Smooth muscle cell (in vitro differentiated cells): ENCODE measurements around the gene ARHGAP45. TPM values are rescaled to one million over a fixed set of nuclear protein-coding genes. Genes with fewer than 3 reads are reported as not detected.

Experiments used
- DNase-seq: peaks from one replicate; lab custom pipeline; 2025; ENCODE audit not compliant: unreplicated experiment; lab: John Stamatoyannopoulos, UW
- H2AFZ ChIP-seq: fragments of 200-600 bp; sonication (generic); 2 replicates; pipeline ENCODE4 v1.6.0; 2016; ENCODE audit warnings: antibody characterized with exemption, low read depth, mild to moderate bottlenecking
- H3F3A ChIP-seq: fragments of 200-600 bp; sonication (generic); 2 replicates; pipeline ENCODE4 v1.6.0; 2017; ENCODE audit warnings: antibody characterized with exemption, low read depth
- H3K27ac ChIP-seq: fragments of 200-600 bp; sonication (generic); 2 replicates; pipeline ENCODE4 v1.5.1; 2016; ENCODE audit warnings: low read depth, mild to moderate bottlenecking
- H3K27me3 ChIP-seq: fragments of 200-600 bp; sonication (generic); 2 replicates; pipeline ENCODE4 v1.6.1; 2016; ENCODE audit warnings: low read depth, mild to moderate bottlenecking
- H3K36me3 ChIP-seq: fragments of 200-600 bp; sonication (generic); 2 replicates; pipeline ENCODE4 v1.5.1; 2016; ENCODE audit warnings: low read depth
- H3K4me1 ChIP-seq: fragments of 200-600 bp; sonication (generic); 2 replicates; pipeline ENCODE4 v1.5.1; 2016; ENCODE audit warnings: low read depth
- H3K4me2 ChIP-seq: fragments of 200-600 bp; sonication (generic); 2 replicates; pipeline ENCODE4 v1.6.0; 2016; ENCODE audit warnings: mild to moderate bottlenecking
- H3K4me3 ChIP-seq: fragments of 200-600 bp; sonication (generic); 2 replicates; pipeline ENCODE4 v1.5.1; 2016; ENCODE audit warnings: mild to moderate bottlenecking
- H3K79me2 ChIP-seq: fragments of 200-600 bp; sonication (generic); 2 replicates; pipeline ENCODE4 v1.6.0; 2016; ENCODE audit warnings: low read depth, mild to moderate bottlenecking
- H3K9ac ChIP-seq: fragments of 200-600 bp; sonication (generic); 2 replicates; pipeline ENCODE4 v1.6.0; 2016; ENCODE audit warnings: low read depth
- H3K9me3 ChIP-seq: fragments of 200-600 bp; sonication (generic); replicated peaks from 2 replicates; pipeline ENCODE4 v1.5.1; 2016; ENCODE audit warnings: low read depth
- H4K20me1 ChIP-seq: fragments of 200-600 bp; sonication (generic); 2 replicates; pipeline ENCODE4 v1.6.0; 2016; ENCODE audit warnings: low read depth
- CTCF ChIP-seq: fragments of 200-600 bp; sonication (generic); IDR thresholded peaks from 2 replicates; pipeline ENCODE4 v1.5.1; 2017; ENCODE audit warnings: borderline replicate concordance, mild to moderate bottlenecking, antibody characterized with exemption; ENCODE audit not compliant: insufficient read depth, poor library complexity, severe bottlenecking
- WGBS: methylation state at CpG from one replicate; pipeline ENCODE4 v1.1.7; 2016; ENCODE audit warnings: low lambda C conversion rate; 5-methylcytosine and 5-hydroxymethylcytosine counted together
- polyA plus RNA-seq: library from polyadenylated mRNA; unstranded; fragments of >200 nt; fragmentation: Nextera tagmentation; extraction: Ambion mirVana; gene quantifications from 2 replicates; pipeline ENCODE4 v1.2.1, GENCODE V29; 2016
- total RNA-seq: library from RNA; depleted of rRNA; stranded (reverse); fragments of >200 nt; gene quantifications from 2 replicates; pipeline ENCODE4 v1.2.3, GENCODE V29; 2014

The ARHGAP45 gene
- total and polyA plus RNA-seq, 2 experiments from 2014 or later = 4.4 to 8.0 TPM

DNA sequence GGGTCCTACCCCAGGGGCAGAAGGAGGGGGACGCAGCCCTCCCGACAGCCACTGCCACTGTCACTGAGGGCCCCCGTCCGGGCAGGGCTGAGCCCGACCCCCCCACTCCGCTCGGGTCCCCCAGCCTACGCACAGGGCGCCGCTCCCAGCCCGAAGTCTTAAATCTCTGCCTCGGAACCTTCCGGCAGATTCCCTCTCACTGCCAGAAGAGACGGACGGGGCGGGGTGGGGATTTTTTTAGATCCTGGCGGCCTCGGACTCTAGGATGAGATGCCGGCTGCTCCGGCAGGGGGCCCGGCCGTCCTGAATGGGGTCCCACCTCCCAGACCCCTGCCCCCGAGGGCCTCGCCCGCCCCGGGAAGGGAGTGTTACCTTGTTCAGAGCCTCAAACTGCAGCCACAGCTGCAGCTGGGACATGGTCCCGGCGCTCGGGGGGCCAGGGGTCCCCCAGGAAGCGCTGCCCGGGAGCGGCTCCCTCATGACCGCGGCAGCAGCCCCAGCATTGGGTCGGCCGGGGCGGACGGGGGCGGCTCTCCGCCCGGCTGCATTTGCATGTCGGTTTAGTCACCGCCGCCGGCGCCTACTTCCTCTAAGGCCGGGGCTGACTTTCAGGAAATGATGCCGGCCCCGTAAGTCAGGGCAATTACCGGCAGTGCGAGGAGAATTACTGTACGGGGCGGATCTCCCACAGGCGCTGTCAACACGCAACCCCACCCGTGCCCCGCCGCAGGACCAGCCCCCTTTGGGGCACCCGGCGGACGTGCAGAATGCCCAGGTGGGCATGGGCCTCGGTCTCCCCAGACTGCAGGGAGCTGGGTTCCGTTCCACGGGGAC lies 65.0 kb downstream of the ARHGAP45 start:
- peak; percentile 47 for DNase-seq
- no peaks in the 10 kb centered on the region for H3K27me3 ChIP-seq
- peaks cover 50% of the 10 kb centered on the region for H4K20me1 ChIP-seq
- H3K27ac ChIP-seq = peak overlapping the region; percentile 93
- H2AFZ ChIP-seq = no peak overlapping the region
- H3K4me2 ChIP-seq = peak overlapping the region; percentile 97
- H3K9ac ChIP-seq = peak overlapping the region; percentile 91
- H3K4me3 ChIP-seq = peak overlapping the region; percentile 70
- no peaks in the 10 kb centered on the region for H3K9me3 ChIP-seq
- WGBS = 15% methylated on average over 59 of the region's 64 CpGs
- no peaks in the 10 kb centered on the region for H3K36me3 ChIP-seq
- TF ChIP-seq CTCF = peak; percentile 20
- peaks cover 46% of the 10 kb centered on the region for H3K79me2 ChIP-seq
- peaks cover 10% of the 10 kb centered on the region for H3K4me1 ChIP-seq
- peaks cover 5% of the 10 kb centered on the region for H3F3A ChIP-seq

DNA sequence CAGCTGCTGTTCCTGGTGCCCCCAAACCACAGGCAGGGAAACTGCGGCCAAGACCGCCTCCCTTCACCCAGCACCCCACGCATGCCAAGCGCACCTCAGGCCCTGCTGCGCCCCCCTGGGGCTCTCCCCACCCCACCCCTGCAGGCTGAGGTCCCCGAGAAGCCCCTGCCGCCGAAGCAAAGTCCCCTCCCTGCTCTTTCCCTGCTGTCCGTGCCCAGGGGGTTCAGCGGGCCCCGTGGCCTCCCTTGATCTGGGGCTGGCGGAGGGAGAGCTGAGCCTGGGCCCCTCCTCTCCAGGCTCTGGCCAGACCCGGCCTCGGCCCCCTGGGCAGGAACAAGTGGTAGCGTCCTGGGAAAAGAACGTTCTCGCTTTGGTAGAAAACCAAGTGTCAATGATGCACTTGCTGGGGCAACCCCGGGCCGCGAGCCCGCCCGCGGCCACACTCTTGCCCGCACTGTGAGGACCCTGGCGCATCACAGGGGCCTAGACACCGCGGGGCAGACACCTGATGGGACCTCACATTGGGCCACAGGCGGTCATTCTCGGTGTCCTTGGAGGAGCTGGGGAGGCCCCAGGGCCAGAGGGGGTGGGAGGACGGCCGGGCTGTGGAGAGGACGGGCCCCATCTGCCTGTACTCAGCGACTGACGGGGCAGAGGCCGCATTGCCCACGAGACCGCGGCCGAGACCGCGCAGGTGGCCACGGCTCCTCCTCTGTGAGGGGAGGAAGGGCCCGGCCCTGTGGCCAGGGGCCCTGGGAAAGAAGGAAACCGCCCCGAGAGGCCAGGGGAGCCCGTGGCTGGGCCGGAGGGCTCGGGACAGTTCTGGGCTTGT lies 65.8 kb downstream of the ARHGAP45 start:
- peak overlapping the region; percentile 93 for H3K27ac ChIP-seq
- 82% methylated on average over 41 of the region's 48 CpGs for WGBS
- H3K9ac ChIP-seq = peak overlapping the region; percentile 51
- no peaks in the 10 kb centered on the region for H3K36me3 ChIP-seq
- H3K4me2 ChIP-seq = peak overlapping the region; percentile 97
- DNase-seq = no peak
- H3K9me3 ChIP-seq = no peaks in the 10 kb centered on the region
- no peak for TF ChIP-seq CTCF
- peaks cover 43% of the 10 kb centered on the region for H4K20me1 ChIP-seq
- H3F3A ChIP-seq = peaks cover 5% of the 10 kb centered on the region
- peak overlapping the region; percentile 70 for H3K4me3 ChIP-seq
- H3K27me3 ChIP-seq = no peaks in the 10 kb centered on the region
- no peak overlapping the region for H2AFZ ChIP-seq
- H3K79me2 ChIP-seq = peaks cover 39% of the 10 kb centered on the region
- H3K4me1 ChIP-seq = peaks cover 10% of the 10 kb centered on the region

- TF ChIP-seq CTCF = no peak
- Histone ChIP-seq H3K9me3 (no peaks in the 10 kb centered on the region), H3K4me2 (no peak overlapping the region), H3F3A (peaks cover 5% of the 10 kb centered on the region), H3K4me3 (no peak overlapping the region), H3K4me1 (peaks cover 10% of the 10 kb centered on the region), H3K79me2 (peaks cover 32% of the 10 kb centered on the region), H3K27ac (peak overlapping the region; percentile 93), H3K36me3 (no peaks in the 10 kb centered on the region), H2AFZ (no peak overlapping the region), H3K27me3 (no peaks in the 10 kb centered on the region), H4K20me1 (peaks cover 37% of the 10 kb centered on the region), H3K9ac (no peak overlapping the region)
- 93% methylated on average over 23 of the region's 25 CpGs for WGBS
- no peak for DNase-seq
These were observed 66.5 kb downstream of the ARHGAP45 start for GRCh38 chr19:1133471-1133929.
